BE2C (cell line): ENCODE measurements around the gene MVB12B.

Experiments
- DNase-seq: peaks from one replicate; pipeline ENCODE4 v3.0.0-alpha.2; 2020
- H3K27me3 ChIP-seq: fragments of 250-450 bp; sonication (Bioruptor Pico); 2 replicates; pipeline ENCODE4 v1.5.1; 2020; ENCODE audit warnings: mild to moderate bottlenecking
- H3K36me3 ChIP-seq: fragments of 250-450 bp; sonication (Bioruptor Pico); 2 replicates; pipeline ENCODE4 v1.5.1; 2020; ENCODE audit warnings: mild to moderate bottlenecking
- H3K4me1 ChIP-seq: fragments of 250-450 bp; sonication (Bioruptor Pico); 2 replicates; pipeline ENCODE4 v1.5.1; 2020
- H3K4me3 ChIP-seq: 2 replicates; pipeline ENCODE4 v1.5.1; 2011; ENCODE audit warnings: low read depth, low read length
- H3K9me3 ChIP-seq: fragments of 250-450 bp; sonication (Bioruptor Pico); 2 replicates; pipeline ENCODE4 v1.5.1; 2020
- TF ChIP-seq, protein P1 (sequence below): IDR thresholded peaks from 2 replicates; pipeline ENCODE4 v1.5.1; 2012; ENCODE audit warnings: mild to moderate bottlenecking, low read depth, low read length

Gene MVB12B

DNA sequence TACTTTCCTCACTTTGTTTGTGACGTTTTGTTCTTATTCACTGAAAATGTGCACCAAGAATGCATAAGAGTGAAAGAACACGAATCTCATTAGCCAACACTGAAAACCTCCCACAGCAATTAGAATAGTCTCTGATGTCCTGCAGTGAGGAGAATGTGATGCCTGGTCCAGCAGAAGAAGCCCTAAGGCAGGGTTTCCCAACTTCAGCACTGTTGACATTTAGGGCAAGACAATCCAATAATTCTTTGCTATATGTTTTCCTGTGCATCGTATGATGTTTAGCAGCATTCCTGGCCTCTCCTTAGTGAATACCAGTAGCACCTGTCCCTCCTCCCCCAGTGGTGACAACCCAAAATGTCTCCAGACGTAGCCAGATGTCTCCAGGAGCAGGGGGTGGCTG is 14.8 kb downstream of the MVB12B start:
- no peaks in the 10 kb centered on the region for H3K27me3 ChIP-seq
- no peaks in the 10 kb centered on the region for H3K9me3 ChIP-seq
- no peaks in the 10 kb centered on the region for H3K4me1 ChIP-seq
- H3K4me3 ChIP-seq, result no peak overlapping the region
- DNase-seq, result no peak
- TF ChIP-seq, protein P1, sequence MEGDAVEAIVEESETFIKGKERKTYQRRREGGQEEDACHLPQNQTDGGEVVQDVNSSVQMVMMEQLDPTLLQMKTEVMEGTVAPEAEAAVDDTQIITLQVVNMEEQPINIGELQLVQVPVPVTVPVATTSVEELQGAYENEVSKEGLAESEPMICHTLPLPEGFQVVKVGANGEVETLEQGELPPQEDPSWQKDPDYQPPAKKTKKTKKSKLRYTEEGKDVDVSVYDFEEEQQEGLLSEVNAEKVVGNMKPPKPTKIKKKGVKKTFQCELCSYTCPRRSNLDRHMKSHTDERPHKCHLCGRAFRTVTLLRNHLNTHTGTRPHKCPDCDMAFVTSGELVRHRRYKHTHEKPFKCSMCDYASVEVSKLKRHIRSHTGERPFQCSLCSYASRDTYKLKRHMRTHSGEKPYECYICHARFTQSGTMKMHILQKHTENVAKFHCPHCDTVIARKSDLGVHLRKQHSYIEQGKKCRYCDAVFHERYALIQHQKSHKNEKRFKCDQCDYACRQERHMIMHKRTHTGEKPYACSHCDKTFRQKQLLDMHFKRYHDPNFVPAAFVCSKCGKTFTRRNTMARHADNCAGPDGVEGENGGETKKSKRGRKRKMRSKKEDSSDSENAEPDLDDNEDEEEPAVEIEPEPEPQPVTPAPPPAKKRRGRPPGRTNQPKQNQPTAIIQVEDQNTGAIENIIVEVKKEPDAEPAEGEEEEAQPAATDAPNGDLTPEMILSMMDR, result no peak
- H3K36me3 ChIP-seq, result no peaks in the 10 kb centered on the region; the same call in 1 of the 2 replicates

DNA sequence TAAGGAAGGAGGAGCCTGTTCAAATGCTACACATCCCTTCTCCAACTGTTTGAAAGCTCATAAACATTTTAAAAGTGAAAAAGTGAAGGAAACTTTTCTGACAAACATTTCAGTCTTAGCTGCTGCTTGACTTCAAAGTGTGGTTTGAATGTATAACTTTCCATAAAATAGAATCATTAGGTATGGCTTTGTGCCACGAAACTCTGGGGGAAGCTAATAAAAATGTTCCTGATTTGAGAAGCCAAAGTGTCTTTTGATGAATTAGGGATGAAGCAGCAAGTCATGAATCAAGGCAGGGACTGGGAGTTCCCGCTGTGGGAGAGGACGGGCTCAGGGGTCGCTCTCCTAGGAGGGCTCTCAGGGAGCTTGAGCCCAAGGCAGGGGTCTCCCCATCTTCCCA is 15.3 kb downstream of the MVB12B start:
- DNase-seq, result no peak
- no peaks in the 10 kb centered on the region for H3K27me3 ChIP-seq
- H3K9me3 ChIP-seq, result no peaks in the 10 kb centered on the region
- H3K36me3 ChIP-seq, result no peaks in the 10 kb centered on the region; the same call in 1 of the 2 replicates
- H3K4me3 ChIP-seq, result no peak overlapping the region
- TF ChIP-seq, protein P1, result no peak
- no peaks in the 10 kb centered on the region for H3K4me1 ChIP-seq

DNA sequence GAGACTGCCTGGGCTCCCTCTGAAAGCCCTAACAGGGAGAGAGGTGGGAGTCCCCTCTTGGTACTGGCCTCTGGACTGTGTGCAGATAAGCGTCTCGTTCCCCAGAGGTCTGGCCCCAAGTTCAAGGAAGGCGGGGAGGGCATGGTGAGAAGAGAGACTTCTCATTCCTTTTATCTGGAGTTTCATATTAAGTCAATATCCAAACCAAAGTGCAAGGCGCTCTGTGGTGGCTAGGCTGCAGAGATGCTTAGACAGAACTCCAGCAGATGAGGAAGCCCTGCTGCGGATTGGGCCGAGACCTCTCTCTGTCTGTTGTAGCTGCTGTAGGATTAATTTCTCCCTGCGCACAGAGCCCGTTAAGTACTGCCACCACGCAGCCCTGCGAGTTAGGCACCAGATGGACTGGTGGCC is 16.0 kb downstream of the MVB12B start:
- Histone ChIP-seq H3K36me3 (no peaks in the 10 kb centered on the region; the same call in 1 of the 2 replicates), H3K9me3 (no peaks in the 10 kb centered on the region), H3K4me1 (no peaks in the 10 kb centered on the region), H3K4me3 (no peak overlapping the region), H3K27me3 (no peaks in the 10 kb centered on the region)
- TF ChIP-seq, protein P1, result no peak
- no peak for DNase-seq

DNA sequence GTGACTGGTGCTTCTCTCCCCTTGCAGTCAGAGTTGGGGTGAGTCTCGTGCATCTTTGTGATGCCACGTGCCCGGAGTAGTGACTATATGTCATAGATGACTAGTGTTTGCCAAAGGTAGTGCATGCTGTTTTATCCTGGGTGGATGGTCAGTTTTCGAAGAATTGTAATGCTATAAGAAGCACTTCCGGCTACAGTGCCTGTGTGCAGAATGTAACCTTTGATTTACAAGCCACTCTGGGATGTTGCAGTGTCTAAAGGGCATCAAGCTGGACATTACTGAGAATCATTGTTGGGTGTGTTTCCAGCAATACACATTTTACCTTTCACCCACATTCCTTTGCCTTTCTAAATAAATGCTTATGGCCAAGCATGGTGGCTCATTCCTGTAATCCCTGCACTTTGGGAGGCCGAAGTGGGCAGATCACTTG is 16.7 kb downstream of the MVB12B start:
- Histone ChIP-seq H3K4me3 (no peak overlapping the region), H3K4me1 (no peaks in the 10 kb centered on the region), H3K9me3 (no peaks in the 10 kb centered on the region), H3K27me3 (no peaks in the 10 kb centered on the region), H3K36me3 (no peaks in the 10 kb centered on the region; the same call in 1 of the 2 replicates)
- TF ChIP-seq, protein P1, result no peak
- DNase-seq, result no peak

DNA sequence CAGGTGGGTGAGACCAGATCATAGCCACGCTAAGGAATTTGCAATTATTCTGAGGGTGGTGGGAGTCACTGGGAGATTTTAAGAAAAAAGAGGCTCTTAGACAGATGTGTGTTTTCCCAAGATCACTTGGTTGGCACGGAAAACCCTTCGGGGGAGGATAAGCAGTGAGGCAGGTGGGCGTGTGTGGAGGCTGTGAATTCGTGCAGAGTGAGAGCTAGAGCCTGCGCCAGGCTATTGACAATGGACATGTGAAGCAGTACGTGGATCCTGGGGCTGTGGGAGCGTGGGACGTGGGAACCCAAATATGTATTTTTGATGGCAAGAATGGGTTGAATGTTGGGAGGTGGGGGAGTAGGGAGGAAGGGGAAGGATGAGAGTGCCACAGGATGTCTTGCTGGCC is 19.4 kb downstream of the MVB12B start:
- no peak for DNase-seq
- TF ChIP-seq, protein P1, result no peak
- Histone ChIP-seq H3K36me3 (no peaks in the 10 kb centered on the region; the same call in 1 of the 2 replicates), H3K4me3 (no peak overlapping the region), H3K27me3 (no peaks in the 10 kb centered on the region), H3K9me3 (no peaks in the 10 kb centered on the region), H3K4me1 (no peaks in the 10 kb centered on the region)

DNA sequence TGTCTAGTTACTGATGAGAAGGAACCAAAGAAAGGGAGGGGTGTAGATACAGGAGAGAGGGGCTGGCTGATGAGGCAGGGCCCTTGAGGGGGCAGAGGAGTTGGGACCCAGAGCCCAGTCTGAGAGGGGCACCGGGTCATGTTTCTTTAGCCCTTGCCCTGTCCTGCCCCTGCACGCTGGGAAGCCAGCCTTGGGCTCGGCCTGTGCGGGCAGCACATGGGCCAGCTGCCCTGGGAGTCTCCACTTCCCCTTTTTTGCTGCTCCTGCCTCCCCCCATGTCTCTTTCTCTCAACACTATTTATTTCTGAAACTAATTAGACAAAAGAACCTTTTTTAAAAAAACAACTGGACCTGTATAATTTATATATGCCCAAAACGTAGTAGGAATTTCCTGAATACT is 20.5 kb downstream of the MVB12B start:
- no peaks in the 10 kb centered on the region for H3K27me3 ChIP-seq
- H3K36me3 ChIP-seq, result no peaks in the 10 kb centered on the region; the same call in 1 of the 2 replicates
- H3K4me3 ChIP-seq, result no peak overlapping the region
- no peaks in the 10 kb centered on the region for H3K4me1 ChIP-seq
- TF ChIP-seq, protein P1, result no peak
- H3K9me3 ChIP-seq, result no peaks in the 10 kb centered on the region
- DNase-seq, result no peak
